GM12891 (cell line): Measurements from ENCODE around the gene NPAS2.

ENCODE experiments used
- DNase-seq: peaks from one replicate; pipeline ENCODE4 v3.0.0; 2011; ENCODE audit warnings: low spot score; ENCODE audit not compliant: insufficient read length
- FAIRE-seq: peaks from 2 replicates; lab custom pipeline; 2011; peaks lifted over from hg19 to GRCh38; lab: Jason Lieb, UNC
- PAX5 ChIP-seq: IDR thresholded peaks from 2 replicates; pipeline ENCODE4 v1.6.1; 2011; ENCODE audit warnings: low read length, moderate library complexity, mild to moderate bottlenecking; ENCODE audit not compliant: insufficient read depth, severe bottlenecking
- POLR2A ChIP-seq: IDR thresholded peaks from 2 replicates; pipeline ENCODE4 v1.6.1; 2011; ENCODE audit warnings: low read depth, low read length, control low read depth
- POLR2AphosphoS5 ChIP-seq: IDR thresholded peaks from 2 replicates; pipeline ENCODE4 v1.6.1; 2011; ENCODE audit warnings: low read depth, low read length, control low read depth
- POU2F2 ChIP-seq: IDR thresholded peaks from 2 replicates; pipeline ENCODE4 v1.6.1; 2011; ENCODE audit warnings: low read depth, mild to moderate bottlenecking, control low read depth, low read length, moderate library complexity
- SPI1 ChIP-seq: IDR thresholded peaks from 2 replicates; pipeline ENCODE4 v1.6.1; 2011; ENCODE audit warnings: low read depth, low read length, control low read depth
- TAF1 ChIP-seq: IDR thresholded peaks from 2 replicates; pipeline ENCODE4 v1.6.1; 2011; ENCODE audit warnings: low read depth, low read length, control low read depth

Gene NPAS2

GRCh38 chr2:101004620-101005325 is 184.8 kb downstream of the NPAS2 start:
- DNase-seq (no peak), FAIRE-seq (no peak)
- TF ChIP-seq POLR2A (0 out of 2 replicates have a peak, but pooled peaks have one; percentile 28), POU2F2 (no peak)

DNA sequence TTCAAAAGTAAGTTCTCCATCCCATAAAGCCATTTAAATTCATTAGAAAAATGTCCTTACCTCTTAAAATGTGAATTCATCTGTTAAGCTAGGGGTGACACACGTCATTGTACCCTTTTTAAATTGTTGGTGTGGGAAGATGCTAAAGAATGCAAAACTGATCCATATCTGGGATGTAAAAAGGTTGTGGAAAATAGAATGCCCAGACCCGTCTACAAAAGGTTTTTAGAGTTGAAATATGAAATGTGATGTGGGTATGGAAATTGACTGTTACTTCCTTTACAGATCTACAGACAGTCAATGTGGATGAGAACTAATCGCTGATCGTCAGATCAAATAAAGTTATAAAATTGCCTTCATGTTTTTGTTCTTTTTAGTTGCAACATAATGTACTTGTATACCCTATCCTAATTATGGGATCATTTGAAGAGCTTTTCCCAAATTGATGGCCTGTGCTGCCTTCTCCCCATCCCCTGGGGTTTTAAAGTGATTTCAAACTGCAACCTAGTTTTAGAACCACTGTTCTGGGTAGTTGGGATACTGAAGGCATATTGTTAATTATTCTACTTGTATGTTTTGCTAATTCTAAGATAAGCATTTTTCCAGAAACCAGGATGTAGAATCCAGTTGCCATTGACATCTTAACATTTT is 186.3 kb downstream of the NPAS2 start:
- DNase-seq (no peak), FAIRE-seq (no peak)
- TF ChIP-seq TAF1 (no peak), POLR2AphosphoS5 (no peak), POLR2A (no peak; the same call in 1 of the 2 replicates), PAX5 (no peak), POU2F2 (no peak), SPI1 (no peak)

- peak; percentile 75 for TF ChIP-seq POLR2A
- TF ChIP-seq SPI1, result no peak
- TF ChIP-seq POLR2AphosphoS5, result peak; percentile 83
- FAIRE-seq (no peak), DNase-seq (no peak)
Measured at GRCh38 chr2:101007415-101008345, 187.7 kb downstream of the NPAS2 start.

- FAIRE-seq, result no peak
- DNase-seq, result no peak
- TF ChIP-seq SPI1 (no peak), POLR2AphosphoS5 (no peak), TAF1 (no peak), POU2F2 (no peak), PAX5 (no peak), POLR2A (no peak)
Measured at GRCh38 chr2:101011152-101011551, 191.2 kb downstream of the NPAS2 start.

DNA sequence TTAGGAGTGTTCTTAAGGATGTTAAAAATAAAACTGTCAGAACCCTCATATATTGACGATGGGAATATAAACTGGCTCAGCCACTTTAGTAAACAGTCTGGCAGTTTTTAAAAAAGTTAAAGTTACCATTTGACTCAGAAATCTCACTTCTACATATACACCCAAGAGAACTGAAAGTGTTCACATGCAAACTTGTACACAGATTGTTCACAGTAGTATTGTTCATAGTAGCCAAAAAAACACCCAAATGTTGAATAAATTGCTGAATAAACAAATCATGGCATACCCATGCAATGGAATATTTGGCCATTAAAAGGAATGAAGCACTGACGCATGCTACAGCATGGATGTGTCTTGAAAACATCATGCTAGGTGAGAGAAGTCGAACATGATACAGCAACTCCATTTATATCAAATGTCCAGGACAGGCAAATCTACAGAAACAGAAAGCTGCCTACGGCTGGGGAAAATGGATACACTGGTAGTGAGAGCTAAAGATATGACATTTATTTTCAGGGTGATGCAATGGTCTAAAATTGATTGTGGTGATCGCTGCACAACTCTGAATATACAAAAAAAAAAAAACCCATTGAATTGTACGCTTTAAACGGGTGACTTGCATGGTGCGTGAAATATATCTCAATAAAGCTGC is 192.2 kb downstream of the NPAS2 start:
- FAIRE-seq (peak; percentile 59), DNase-seq (no peak)
- no peak for TF ChIP-seq POLR2A
- TF ChIP-seq SPI1, result peak; percentile 78

GRCh38 chr2:101012706-101013181 is 192.8 kb downstream of the NPAS2 start:
- FAIRE-seq (peak; percentile 51), DNase-seq (no peak)
- TF ChIP-seq POLR2AphosphoS5 (no peak), SPI1 (no peak), POU2F2 (no peak), PAX5 (no peak), POLR2A (no peak), TAF1 (no peak)

DNA sequence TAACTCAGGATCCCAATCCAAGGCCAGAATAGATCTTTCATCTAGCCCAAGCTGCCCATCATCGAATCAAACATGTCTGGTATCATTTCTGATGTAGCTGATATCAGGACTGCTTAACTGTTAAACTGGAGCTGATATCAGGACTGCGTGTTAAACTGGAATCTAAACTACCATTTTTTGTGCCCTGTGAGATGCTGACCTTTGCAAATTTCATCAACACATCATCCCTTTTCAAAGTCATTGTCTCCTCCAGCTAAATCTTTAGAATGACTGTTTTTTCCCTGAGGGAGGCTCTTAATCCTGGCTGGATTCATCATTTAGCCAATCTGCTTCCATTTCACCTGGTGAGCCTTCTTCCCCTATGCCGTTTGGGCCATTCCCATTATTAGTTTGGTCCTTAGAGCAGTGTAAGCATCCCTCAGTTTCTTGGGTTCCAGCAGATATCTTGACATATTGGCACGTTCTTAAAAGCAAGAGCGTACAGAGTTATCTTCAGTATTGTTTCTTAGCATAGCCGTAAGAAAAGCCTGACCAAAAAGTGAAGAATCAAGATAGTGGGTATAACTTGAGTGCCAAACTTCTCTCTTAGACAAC is 194.4 kb downstream of the NPAS2 start:
- FAIRE-seq, result no peak

DNA sequence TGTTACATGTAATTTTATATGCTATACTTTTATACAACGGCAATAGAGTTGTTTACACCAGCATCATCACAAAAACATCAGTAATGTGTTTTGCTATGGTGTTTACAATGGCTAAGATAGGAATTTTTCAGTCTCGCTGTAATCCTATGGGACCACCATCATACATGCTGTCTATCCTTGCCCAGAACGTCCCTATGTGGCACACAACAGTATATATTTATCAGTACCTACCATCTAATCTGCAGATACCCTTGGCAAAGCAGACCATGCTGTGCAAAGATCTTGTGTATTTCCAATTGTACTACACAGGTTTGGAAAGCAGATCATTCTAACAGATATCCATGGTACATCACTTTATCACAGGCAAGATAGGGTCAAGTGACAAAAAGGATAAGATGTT is 197.4 kb downstream of the NPAS2 start:
- DNase-seq (no peak), FAIRE-seq (no peak)
- no peak for TF ChIP-seq TAF1

More for the DNA sequence above, 194.4 kb downstream of the NPAS2 start:
- TF ChIP-seq SPI1 (no peak), POLR2AphosphoS5 (no peak), POLR2A (no peak), POU2F2 (no peak), PAX5 (no peak), TAF1 (no peak)
- no peak for DNase-seq

DNA sequence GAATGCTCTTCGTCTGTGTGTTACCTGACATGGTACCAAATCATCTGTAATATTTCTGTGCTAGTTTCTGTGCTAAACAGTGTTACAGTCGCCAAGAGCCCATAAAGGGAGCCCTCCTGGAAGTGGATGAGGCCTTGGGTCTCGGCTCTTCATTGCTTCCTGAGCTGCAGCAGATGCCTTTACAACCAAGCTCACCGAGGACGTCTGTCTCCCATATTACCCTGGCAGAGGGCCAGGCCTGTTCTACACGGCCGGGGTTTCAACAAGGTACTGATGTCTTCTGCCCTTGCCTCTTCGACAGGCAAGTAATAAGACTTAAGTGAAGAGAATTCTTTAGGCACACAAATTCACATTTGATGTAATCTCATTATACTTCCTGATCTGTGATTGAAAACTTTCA is 199.0 kb downstream of the NPAS2 start:
- DNase-seq (no peak), FAIRE-seq (no peak)
- TF ChIP-seq POU2F2 (no peak), POLR2A (no peak), TAF1 (no peak), PAX5 (no peak), POLR2AphosphoS5 (no peak), SPI1 (no peak)
